ENCODE measurements around the gene ADAM22.

Gene ADAM22

DNA sequence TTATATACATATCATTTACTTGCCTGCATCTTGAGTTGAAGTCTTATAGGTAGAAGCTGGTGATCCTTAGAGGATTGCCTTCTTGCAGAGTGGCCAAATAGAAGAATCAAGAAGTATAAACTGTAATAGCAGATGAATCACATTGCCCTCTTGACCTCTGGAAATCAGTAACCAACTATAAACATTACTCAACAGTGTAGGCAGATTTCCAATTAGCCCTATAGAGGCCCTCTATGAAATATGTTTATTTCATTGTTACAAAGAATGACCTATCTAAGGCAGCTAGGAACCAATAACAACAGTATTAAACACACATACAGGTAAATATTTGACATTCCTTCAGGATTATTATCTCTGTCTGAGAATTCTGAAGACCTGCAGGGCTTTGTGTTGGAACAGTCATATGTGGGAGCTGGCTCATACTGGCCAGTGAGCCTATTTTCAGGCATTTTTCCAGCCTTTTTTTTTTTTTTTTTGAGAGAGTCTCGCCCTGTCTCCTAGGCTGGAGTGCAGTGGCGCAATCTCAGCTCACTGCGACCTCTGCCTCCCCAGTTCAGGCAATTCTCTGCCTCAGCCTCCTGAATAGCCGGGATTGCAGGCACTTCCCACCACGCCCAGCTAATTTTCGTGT lies 292.9 kb downstream of the ADAM22 start:
- no peak for TF ChIP-seq CTCF (conservative IDR thresholded peaks at IDR 0.05; ENCODE audit: low read depth, low read length)
- Histone ChIP-seq H4K20me1 (ENCODE audit: insufficient read depth) (no peaks in the 10 kb centered on the region), H3K36me3 (ENCODE audit: insufficient read depth) (no peaks in the 10 kb centered on the region), H3K27me3 (ENCODE audit: insufficient read depth, low read depth) (no peaks in the 10 kb centered on the region), H3K27ac (no peak overlapping the region), H3K4me2 (no peak overlapping the region), H3K4me3 (IDR thresholded peaks at IDR 0.05; ENCODE audit: insufficient read depth, low read depth, low read length) (no peak overlapping the region), H3K9ac (no peak overlapping the region), H2AFZ (ENCODE audit: low read depth) (no peak overlapping the region), H3K4me1 (ENCODE audit: low read depth, poor library complexity, severe bottlenecking) (no peaks in the 10 kb centered on the region), H3K79me2 (ENCODE audit: insufficient read depth, low read depth) (no peaks in the 10 kb centered on the region)

DNA sequence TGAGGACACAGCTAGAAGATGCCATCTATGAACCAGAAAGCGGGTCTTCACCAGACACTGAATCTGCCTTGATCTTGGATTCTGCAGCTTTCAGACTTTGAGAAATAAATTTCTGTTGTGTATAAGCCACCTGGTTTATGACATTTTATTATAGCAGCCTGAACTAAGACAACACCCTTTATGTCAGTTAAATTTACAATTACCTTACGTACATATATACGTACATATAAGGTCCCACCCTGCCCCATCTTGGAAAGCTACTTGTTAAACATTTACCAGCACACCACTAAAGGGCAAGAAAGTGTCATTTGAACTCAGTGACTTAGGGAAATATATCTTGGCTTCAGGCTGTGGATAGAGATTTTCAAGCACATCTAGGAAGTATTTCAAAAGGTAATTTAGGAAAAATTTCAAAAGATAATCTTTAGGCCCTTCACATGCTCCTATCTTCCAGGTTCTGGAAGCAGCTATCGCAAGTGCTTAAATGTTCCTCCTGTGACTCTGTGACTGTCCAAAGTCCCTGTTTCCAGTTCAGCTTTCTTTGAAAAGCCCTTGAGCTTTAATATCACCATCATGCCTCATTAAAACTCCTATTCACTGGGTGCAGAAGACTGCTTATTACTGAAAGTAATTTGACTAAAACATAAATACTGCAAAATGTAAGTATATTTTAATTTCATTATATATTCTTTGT lies 295.4 kb downstream of the ADAM22 start:
- H3K4me1 ChIP-seq (ENCODE audit: low read depth, poor library complexity, severe bottlenecking) = no peaks in the 10 kb centered on the region
- H2AFZ ChIP-seq (ENCODE audit: low read depth) = no peak overlapping the region
- H3K36me3 ChIP-seq (ENCODE audit: insufficient read depth) = no peaks in the 10 kb centered on the region
- H3K27me3 ChIP-seq (ENCODE audit: insufficient read depth, low read depth) = no peaks in the 10 kb centered on the region
- no peak overlapping the region for H3K4me2 ChIP-seq
- no peak overlapping the region for H3K27ac ChIP-seq
- no peaks in the 10 kb centered on the region for H3K79me2 ChIP-seq (ENCODE audit: insufficient read depth, low read depth)
- H3K9ac ChIP-seq = no peak overlapping the region
- TF ChIP-seq CTCF (conservative IDR thresholded peaks at IDR 0.05; ENCODE audit: low read depth, low read length) = no peak
- H3K4me3 ChIP-seq (IDR thresholded peaks at IDR 0.05; ENCODE audit: insufficient read depth, low read depth, low read length) = no peak overlapping the region
- no peaks in the 10 kb centered on the region for H4K20me1 ChIP-seq (ENCODE audit: insufficient read depth)

DNA sequence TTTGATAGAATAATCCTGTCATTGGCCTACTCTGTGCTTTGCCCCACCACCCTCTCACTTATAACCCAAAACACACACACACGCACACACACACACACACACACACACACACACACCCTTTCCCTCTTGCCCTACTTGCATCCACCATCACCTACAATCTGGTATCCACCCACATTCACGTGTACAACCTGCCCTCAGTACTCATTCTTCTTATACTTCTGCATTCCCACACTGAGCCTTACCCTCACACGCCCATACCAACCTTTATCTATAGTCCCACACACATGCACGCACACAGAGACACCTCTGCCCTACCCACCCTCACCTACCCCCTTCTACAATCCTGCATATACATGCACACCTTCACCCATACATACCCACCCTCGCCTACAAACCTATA lies 296.6 kb downstream of the ADAM22 start:
- H3K36me3 ChIP-seq (ENCODE audit: insufficient read depth) = no peaks in the 10 kb centered on the region
- no peak overlapping the region for H3K9ac ChIP-seq
- H3K4me3 ChIP-seq (IDR thresholded peaks at IDR 0.05; ENCODE audit: insufficient read depth, low read depth, low read length) = no peak overlapping the region
- H2AFZ ChIP-seq (ENCODE audit: low read depth) = no peak overlapping the region
- no peaks in the 10 kb centered on the region for H4K20me1 ChIP-seq (ENCODE audit: insufficient read depth)
- no peak overlapping the region for H3K4me2 ChIP-seq
- no peaks in the 10 kb centered on the region for H3K4me1 ChIP-seq (ENCODE audit: low read depth, poor library complexity, severe bottlenecking)
- no peak for TF ChIP-seq CTCF (conservative IDR thresholded peaks at IDR 0.05; ENCODE audit: low read depth, low read length)
- no peaks in the 10 kb centered on the region for H3K79me2 ChIP-seq (ENCODE audit: insufficient read depth, low read depth)
- no peaks in the 10 kb centered on the region for H3K27me3 ChIP-seq (ENCODE audit: insufficient read depth, low read depth)
- H3K27ac ChIP-seq = no peak overlapping the region

DNA sequence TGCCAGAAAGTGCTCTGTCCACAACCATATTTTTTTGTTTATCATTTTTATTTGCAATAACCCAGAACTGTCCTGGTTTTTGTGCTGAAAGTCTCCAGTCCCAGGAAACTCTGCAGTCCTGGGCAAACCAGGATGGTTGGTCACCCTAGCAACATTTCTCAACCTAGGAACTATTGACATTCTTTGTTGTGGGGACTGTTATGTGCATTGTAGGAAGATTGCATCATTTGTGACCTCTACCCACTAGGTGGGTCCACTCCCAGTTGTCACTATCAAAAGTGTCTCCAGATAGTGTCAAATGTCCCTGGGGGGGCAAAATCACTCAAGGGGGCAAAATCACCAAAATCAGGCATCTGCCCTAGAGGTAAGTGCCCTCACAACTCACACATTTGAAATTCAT lies 299.8 kb downstream of the ADAM22 start:
- no peaks in the 10 kb centered on the region for H3K36me3 ChIP-seq (ENCODE audit: insufficient read depth)
- no peak overlapping the region for H3K9ac ChIP-seq
- no peak overlapping the region for H2AFZ ChIP-seq (ENCODE audit: low read depth)
- H3K4me2 ChIP-seq = no peak overlapping the region
- no peaks in the 10 kb centered on the region for H3K27me3 ChIP-seq (ENCODE audit: insufficient read depth, low read depth)
- TF ChIP-seq CTCF (conservative IDR thresholded peaks at IDR 0.05; ENCODE audit: low read depth, low read length) = no peak
- no peak overlapping the region for H3K4me3 ChIP-seq (IDR thresholded peaks at IDR 0.05; ENCODE audit: insufficient read depth, low read depth, low read length)
- H4K20me1 ChIP-seq (ENCODE audit: insufficient read depth) = no peaks in the 10 kb centered on the region
- H3K79me2 ChIP-seq (ENCODE audit: insufficient read depth, low read depth) = no peaks in the 10 kb centered on the region
- no peak overlapping the region for H3K27ac ChIP-seq
- no peaks in the 10 kb centered on the region for H3K4me1 ChIP-seq (ENCODE audit: low read depth, poor library complexity, severe bottlenecking)
